ENCODE data around the gene KIF6.

KIF6 gene, protein sequence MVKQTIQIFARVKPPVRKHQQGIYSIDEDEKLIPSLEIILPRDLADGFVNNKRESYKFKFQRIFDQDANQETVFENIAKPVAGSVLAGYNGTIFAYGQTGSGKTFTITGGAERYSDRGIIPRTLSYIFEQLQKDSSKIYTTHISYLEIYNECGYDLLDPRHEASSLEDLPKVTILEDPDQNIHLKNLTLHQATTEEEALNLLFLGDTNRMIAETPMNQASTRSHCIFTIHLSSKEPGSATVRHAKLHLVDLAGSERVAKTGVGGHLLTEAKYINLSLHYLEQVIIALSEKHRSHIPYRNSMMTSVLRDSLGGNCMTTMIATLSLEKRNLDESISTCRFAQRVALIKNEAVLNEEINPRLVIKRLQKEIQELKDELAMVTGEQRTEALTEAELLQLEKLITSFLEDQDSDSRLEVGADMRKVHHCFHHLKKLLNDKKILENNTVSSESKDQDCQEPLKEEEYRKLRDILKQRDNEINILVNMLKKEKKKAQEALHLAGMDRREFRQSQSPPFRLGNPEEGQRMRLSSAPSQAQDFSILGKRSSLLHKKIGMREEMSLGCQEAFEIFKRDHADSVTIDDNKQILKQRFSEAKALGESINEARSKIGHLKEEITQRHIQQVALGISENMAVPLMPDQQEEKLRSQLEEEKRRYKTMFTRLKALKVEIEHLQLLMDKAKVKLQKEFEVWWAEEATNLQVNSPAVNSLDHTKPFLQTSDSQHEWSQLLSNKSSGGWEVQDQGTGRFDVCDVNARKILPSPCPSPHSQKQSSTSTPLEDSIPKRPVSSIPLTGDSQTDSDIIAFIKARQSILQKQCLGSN

GRCh38 chr6:39724787-39725631, at the start of gene KIF6:
Gene KIF6, minus strand, starts transcription at chr6:39725408. Its CDS starts 98 bp downstream, at chr6:39725310.
- TF ChIP-seq, protein P1, sequence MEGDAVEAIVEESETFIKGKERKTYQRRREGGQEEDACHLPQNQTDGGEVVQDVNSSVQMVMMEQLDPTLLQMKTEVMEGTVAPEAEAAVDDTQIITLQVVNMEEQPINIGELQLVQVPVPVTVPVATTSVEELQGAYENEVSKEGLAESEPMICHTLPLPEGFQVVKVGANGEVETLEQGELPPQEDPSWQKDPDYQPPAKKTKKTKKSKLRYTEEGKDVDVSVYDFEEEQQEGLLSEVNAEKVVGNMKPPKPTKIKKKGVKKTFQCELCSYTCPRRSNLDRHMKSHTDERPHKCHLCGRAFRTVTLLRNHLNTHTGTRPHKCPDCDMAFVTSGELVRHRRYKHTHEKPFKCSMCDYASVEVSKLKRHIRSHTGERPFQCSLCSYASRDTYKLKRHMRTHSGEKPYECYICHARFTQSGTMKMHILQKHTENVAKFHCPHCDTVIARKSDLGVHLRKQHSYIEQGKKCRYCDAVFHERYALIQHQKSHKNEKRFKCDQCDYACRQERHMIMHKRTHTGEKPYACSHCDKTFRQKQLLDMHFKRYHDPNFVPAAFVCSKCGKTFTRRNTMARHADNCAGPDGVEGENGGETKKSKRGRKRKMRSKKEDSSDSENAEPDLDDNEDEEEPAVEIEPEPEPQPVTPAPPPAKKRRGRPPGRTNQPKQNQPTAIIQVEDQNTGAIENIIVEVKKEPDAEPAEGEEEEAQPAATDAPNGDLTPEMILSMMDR (IDR thresholded peaks at IDR 0.05; ENCODE audit: low read depth, low read length): no peak
- H3K4me3 ChIP-seq (ENCODE audit: low read depth, low read length): peak within 1 kb of the TSS; percentile 58
- in situ Hi-C loops (cut with HindIII; ENCODE audit: low sequenced_read_pairs): no loop called here
- DNase-seq (ENCODE audit: low read depth, low spot score): peak; percentile 87

DNA sequence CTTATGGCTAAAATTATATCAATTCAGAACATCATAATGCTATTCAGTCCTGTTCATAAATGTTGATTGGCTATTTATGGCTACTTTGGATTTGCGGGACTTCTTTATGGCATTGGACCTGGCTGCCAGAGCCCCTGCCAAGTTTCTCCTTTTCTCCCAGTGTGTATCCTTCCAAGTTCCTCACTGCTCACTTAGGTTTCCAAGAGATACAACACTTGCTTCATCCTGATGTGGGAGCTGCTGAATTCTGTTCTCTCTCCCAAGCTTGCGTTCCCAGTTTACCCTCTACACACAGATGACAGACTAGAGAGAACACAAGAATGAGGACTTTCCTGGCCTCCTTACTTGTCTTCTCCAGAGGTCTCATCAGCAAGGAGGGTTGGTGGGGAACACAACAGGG, 48.6 kb upstream of the KIF6 start:
- TF ChIP-seq, protein P1 (IDR thresholded peaks at IDR 0.05; ENCODE audit: low read depth, low read length): no peak
- in situ Hi-C loops (cut with HindIII; ENCODE audit: low sequenced_read_pairs): no loop called here
- H3K4me3 ChIP-seq (ENCODE audit: low read depth, low read length): no peak overlapping the region
- no peak for DNase-seq (ENCODE audit: low read depth, low spot score)

- TF ChIP-seq, protein P1 (IDR thresholded peaks at IDR 0.05; ENCODE audit: low read depth, low read length): no peak
- no peak overlapping the region for H3K4me3 ChIP-seq (ENCODE audit: low read depth, low read length)
- DNase-seq (ENCODE audit: low read depth, low spot score): no peak
- in situ Hi-C loops (cut with HindIII; ENCODE audit: low sequenced_read_pairs): no loop called here
These were observed 47.5 kb upstream of the KIF6 start for GRCh38 chr6:39772559-39773273.

DNA sequence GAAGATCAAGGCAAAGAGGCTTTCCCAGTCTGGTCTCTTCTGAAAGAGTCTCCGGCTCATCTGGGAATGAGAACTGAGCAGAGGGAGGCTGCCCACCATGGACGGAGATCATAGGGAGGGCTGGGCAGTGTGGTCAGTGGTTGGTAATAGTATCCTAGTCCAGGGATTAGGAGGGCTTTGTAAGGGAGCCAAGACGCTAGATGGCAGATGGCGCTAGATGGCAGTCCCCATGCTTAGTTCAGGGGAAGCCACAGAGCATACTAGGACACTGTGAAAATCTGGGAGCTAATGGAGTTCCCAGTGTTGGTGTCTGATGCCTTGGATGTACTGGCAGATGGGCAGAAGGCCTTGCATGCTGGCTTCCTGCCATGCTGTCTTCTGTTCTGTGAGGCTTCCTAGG, 45.2 kb upstream of the KIF6 start:
- no peak for DNase-seq (ENCODE audit: low read depth, low spot score)
- TF ChIP-seq, protein P1 (IDR thresholded peaks at IDR 0.05; ENCODE audit: low read depth, low read length): no peak
- no peak overlapping the region for H3K4me3 ChIP-seq (ENCODE audit: low read depth, low read length)
- in situ Hi-C loops (cut with HindIII; ENCODE audit: low sequenced_read_pairs): no loop called here

DNA sequence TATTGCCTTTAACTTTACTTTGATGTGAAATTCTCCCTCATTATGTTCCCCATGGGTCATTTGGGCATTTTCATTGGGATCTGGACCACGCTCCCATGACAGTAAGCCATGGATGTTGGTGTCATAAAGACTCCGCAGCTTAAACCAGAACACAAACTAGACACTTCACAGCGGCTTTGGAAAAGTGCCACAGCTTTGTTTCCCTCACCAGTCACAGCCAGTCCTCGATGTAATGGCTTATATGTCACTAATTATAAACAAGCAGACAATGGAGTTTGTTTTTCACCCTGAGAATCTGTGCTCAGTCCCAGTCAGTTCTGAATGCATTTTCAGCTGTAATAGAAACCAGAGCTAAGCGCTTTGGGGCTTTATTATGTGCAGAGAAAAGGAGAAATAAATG, 43.8 kb upstream of the KIF6 start:
- no peak overlapping the region for H3K4me3 ChIP-seq (ENCODE audit: low read depth, low read length)
- in situ Hi-C loops (cut with HindIII; ENCODE audit: low sequenced_read_pairs): no loop called here
- DNase-seq (ENCODE audit: low read depth, low spot score): no peak
- TF ChIP-seq, protein P1 (IDR thresholded peaks at IDR 0.05; ENCODE audit: low read depth, low read length): no peak

Data from astrocyte of the spinal cord (primary cell).